VCaP (cell line): ENCODE data around the gene CRYL1.

ENCODE experiments used
- H3K27ac ChIP-seq: fragments of 450-650 bp; 2 replicates; pipeline ENCODE4 v1.5.1; 2017
- TF ChIP-seq, protein P1 (sequence below): fragments of 450-650 bp; conservative IDR thresholded peaks from 2 replicates; pipeline ENCODE4 v1.5.1; 2017; ENCODE audit warnings: mild to moderate bottlenecking, moderate library complexity

The CRYL1 gene

DNA sequence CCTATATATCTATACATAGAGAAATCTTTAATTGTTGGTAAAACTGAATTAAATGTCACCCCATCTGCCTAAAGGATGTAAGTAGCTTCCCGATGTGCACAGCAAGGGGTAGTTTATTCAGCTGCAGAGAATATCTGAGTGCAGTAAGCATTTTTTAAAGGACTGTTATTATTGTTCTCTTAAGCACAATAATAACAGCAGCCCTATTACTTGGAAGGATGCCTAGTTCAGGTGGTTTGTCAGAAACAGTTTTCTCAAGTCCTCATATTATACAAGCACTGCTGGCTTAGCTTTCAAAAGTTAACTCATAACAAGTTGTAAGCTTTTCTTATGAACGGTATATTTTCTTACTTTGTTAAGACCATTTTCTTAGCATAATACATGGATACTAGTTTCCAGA, 142.6 kb downstream of the CRYL1 start:
- TF ChIP-seq, protein P1, sequence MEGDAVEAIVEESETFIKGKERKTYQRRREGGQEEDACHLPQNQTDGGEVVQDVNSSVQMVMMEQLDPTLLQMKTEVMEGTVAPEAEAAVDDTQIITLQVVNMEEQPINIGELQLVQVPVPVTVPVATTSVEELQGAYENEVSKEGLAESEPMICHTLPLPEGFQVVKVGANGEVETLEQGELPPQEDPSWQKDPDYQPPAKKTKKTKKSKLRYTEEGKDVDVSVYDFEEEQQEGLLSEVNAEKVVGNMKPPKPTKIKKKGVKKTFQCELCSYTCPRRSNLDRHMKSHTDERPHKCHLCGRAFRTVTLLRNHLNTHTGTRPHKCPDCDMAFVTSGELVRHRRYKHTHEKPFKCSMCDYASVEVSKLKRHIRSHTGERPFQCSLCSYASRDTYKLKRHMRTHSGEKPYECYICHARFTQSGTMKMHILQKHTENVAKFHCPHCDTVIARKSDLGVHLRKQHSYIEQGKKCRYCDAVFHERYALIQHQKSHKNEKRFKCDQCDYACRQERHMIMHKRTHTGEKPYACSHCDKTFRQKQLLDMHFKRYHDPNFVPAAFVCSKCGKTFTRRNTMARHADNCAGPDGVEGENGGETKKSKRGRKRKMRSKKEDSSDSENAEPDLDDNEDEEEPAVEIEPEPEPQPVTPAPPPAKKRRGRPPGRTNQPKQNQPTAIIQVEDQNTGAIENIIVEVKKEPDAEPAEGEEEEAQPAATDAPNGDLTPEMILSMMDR = no peak

DNA sequence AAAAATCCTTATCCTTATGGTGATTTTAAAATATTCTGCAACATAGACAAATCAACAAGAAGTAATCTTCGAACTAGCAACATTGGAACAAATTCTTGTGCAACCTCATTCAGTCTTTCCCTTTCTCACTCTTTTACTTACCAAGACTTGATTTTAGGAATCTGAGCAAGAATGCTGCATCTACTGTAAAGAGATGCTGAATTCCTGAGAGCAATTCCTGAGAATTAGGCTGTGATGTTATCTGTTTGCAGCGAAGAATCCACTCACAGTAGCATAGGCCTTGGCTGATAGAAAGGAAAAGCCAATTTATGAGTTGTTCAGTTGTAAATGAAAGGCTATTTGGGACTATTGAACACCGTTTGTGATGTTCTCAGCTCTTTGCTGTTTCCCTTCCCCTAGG, 144.3 kb downstream of the CRYL1 start:
- TF ChIP-seq, protein P1 = no peak
- no peak overlapping the region for H3K27ac ChIP-seq

More for the DNA sequence above, 142.6 kb downstream of the CRYL1 start:
- H3K27ac ChIP-seq = no peak overlapping the region

GRCh38 chr13:20378721-20379120, 146.9 kb downstream of the CRYL1 start:
- TF ChIP-seq, protein P1 = no peak
- H3K27ac ChIP-seq = no peak overlapping the region

DNA sequence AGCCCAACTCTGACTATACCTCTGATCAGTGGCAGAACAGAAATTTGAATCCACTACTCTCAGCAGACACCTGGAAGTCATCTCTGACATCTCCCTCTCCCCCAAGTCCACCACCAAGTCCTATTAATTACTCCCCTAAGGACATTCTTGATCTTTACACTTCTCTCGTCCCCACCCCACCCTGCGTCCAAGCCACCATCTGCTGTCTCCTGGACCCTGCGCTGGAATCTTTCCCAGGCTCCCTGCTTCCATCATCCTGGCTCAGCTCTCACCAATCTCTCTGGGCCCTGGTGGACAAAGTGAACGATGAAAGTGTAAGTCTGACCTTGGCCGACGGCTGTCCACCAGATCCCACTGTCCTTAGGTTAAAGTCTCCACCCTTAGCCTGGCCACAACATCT, 147.9 kb downstream of the CRYL1 start:
- no peak overlapping the region for H3K27ac ChIP-seq

GRCh38 chr13:20375871-20376270, 149.8 kb downstream of the CRYL1 start:
- H3K27ac ChIP-seq = no peak overlapping the region
- TF ChIP-seq, protein P1 = no peak

More for the DNA sequence above, 147.9 kb downstream of the CRYL1 start:
- TF ChIP-seq, protein P1 = no peak

DNA sequence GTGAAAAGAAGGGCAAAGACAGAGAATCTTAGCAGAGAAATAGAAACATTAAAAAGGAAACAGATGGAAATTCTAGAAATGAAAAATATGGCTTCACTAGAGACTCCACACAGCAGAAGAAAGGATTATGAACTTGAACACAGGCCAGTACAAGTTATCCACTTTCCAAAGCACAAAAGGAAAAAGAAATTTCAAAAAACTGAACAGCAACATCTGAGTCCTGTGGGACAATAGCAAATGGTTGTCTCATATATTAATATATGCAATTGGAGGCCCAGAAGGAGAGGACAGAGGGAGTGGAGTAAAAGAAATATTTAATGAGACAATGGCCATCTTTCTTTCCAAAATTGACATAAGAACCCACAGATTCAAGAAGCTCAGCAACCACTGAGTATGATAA, 151.8 kb downstream of the CRYL1 start:
- no peak overlapping the region for H3K27ac ChIP-seq
- TF ChIP-seq, protein P1 = no peak

GRCh38 chr13:20371825-20372224, 153.8 kb downstream of the CRYL1 start:
- no peak overlapping the region for H3K27ac ChIP-seq
- TF ChIP-seq, protein P1 = no peak
